HCT116 (cell line): ENCODE data around the gene OR1D2. TPM values are rescaled to one million over a fixed set of nuclear protein-coding genes. Genes with fewer than 3 reads are reported as not detected.
A peak's percentile ranks its signal among the peaks of the same experiment; 100 is the strongest.

Experiments used
- ATAC-seq: fragments of 200-7000 bp; cut with Tn5 transposase; 2 replicates; pipeline ENCODE4 v1.9.1; 2020; ENCODE audit warnings: mild to moderate bottlenecking, moderate library complexity
- BruUV-seq: library from RNA; stranded (reverse); fragments of 400-500 nt; replicated peaks from 2 replicates; lab custom pipeline; 2021; lab: Mats Ljungman, UMichigan
- CTCF ChIA-PET: fragments of 300-600 bp; sonication (Branson Sonifier 250); formaldehyde crosslinking; loops from one replicate; lab custom pipeline; 2021; ENCODE audit warnings: antibody characterized with exemption; lab: Charles Lee
- POLR2A ChIA-PET: fragments of 300-600, 350-600 bp; sonication (Branson Sonifier 250); formaldehyde crosslinking; loops from one replicate; lab custom pipeline; 2021; ENCODE audit warnings: antibody characterized with exemption; lab: Charles Lee
- RAD21 ChIA-PET, 2 experiments: fragments of 300-600 bp; sonication (Branson Sonifier 250); formaldehyde crosslinking; loops; one replicate each; lab custom pipeline; 2023; ENCODE audit warnings: low total read pairs in 2 of 2; ENCODE audit not compliant: uncharacterized antibody in 2 of 2, unreplicated experiment in 2 of 2, low non-redundant PET in 1 of 2; lab: Charles Lee
- DNase-seq: peaks from one replicate; pipeline ENCODE4 v3.0.0-alpha.2; 2010; ENCODE audit warnings: low read depth, low spot score
- H2AFZ ChIP-seq: fragments of 200-600 bp; shearing (Covaris generic), sonication (generic); 2 replicates; pipeline ENCODE4 v1.6.1; 2017; ENCODE audit warnings: low read depth, mixed run types, mixed read lengths, antibody characterized with exemption, low read length; ENCODE audit not compliant: poor library complexity, severe bottlenecking
- H3K27ac ChIP-seq: 2 replicates; pipeline ENCODE4 v1.5.1; 2012; ENCODE audit warnings: low read depth, low read length
- H3K27me3 ChIP-seq: fragments of 200-600 bp; sonication (generic); 2 replicates; pipeline ENCODE4 v1.6.1; 2016; ENCODE audit warnings: mixed run types, low read length, mixed read lengths; ENCODE audit not compliant: insufficient read depth
- H3K36me3 ChIP-seq, 2 experiments: fragments of 200-500 bp in 1 of 2; fragments of 200-600 bp in 1 of 2; sonication (Bioruptor generic) in 1 of 2; sonication (generic) in 1 of 2; 2 replicates each; pipeline versions ENCODE4 v1.5.1 to v1.6.1; 2014 to 2016; ENCODE audit warnings: low read length in 2 of 2, inconsistent platforms in 1 of 2, mixed read lengths in 1 of 2, mixed run types in 1 of 2; ENCODE audit not compliant: insufficient read depth in 2 of 2, control insufficient read depth in 1 of 2
- H3K4me1 ChIP-seq, 2 experiments: fragments of 200-600 bp in 1 of 2; sonication (generic) in 1 of 2; 2 replicates each; pipeline versions ENCODE4 v1.5.1 to v1.6.1; 2012 to 2017; ENCODE audit warnings: low read length in 2 of 2, inconsistent platforms in 1 of 2, mild to moderate bottlenecking in 1 of 2, mixed read lengths in 1 of 2, mixed run types in 1 of 2, moderate library complexity in 1 of 2; ENCODE audit not compliant: insufficient read depth in 2 of 2, control insufficient read depth in 1 of 2
- H3K4me2 ChIP-seq: fragments of 200-600 bp; sonication (generic); 2 replicates; pipeline ENCODE4 v1.6.1; 2017; ENCODE audit warnings: mixed run types, low read length, mixed read lengths
- H3K4me3 ChIP-seq, 2 experiments: fragments of 200-600 bp in 1 of 2; sonication (generic) in 1 of 2; replicated peaks in 1 of 2; 2 replicates each; pipeline ENCODE4 v1.5.1; 2011 to 2016; ENCODE audit warnings: low read length in 2 of 2, control low read depth in 1 of 2, low read depth in 1 of 2, mild to moderate bottlenecking in 1 of 2, mixed read lengths in 1 of 2, mixed run types in 1 of 2
- H3K79me2 ChIP-seq: fragments of 200-600 bp; sonication (generic); 2 replicates; pipeline ENCODE4 v1.6.1; 2017; ENCODE audit warnings: mild to moderate bottlenecking, mixed run types, low read length, moderate library complexity, mixed read lengths; ENCODE audit not compliant: insufficient read depth
- H3K9ac ChIP-seq: fragments of 200-600 bp; sonication (generic); 2 replicates; pipeline ENCODE4 v1.6.1; 2016; ENCODE audit warnings: low read length, mixed read lengths
- H3K9me2 ChIP-seq: fragments of 200-600 bp; sonication (generic), shearing (Covaris generic); 2 replicates; pipeline ENCODE4 v1.6.1; 2017; ENCODE audit warnings: mixed run types, mild to moderate bottlenecking, moderate library complexity; ENCODE audit not compliant: insufficient read depth
- H3K9me3 ChIP-seq, 2 experiments: fragments of 200-500 bp in 1 of 2; fragments of 200-600 bp in 1 of 2; sonication (Bioruptor generic) in 1 of 2; sonication (generic) in 1 of 2; 2 replicates each; pipeline ENCODE4 v1.6.1; 2014 to 2017; ENCODE audit warnings: low read length in 2 of 2, mixed read lengths in 2 of 2, inconsistent platforms in 1 of 2, low read depth in 1 of 2, mild to moderate bottlenecking in 1 of 2, mixed run types in 1 of 2, moderate library complexity in 1 of 2; ENCODE audit not compliant: control insufficient read depth in 1 of 2, insufficient read depth in 1 of 2
- H4K20me1 ChIP-seq: fragments of 200-600 bp; sonication (generic), shearing (Covaris generic); 2 replicates; pipeline ENCODE4 v1.6.1; 2017; ENCODE audit warnings: mixed run types, mild to moderate bottlenecking, moderate library complexity; ENCODE audit not compliant: insufficient read depth
- ATF3 ChIP-seq: IDR thresholded peaks from 2 replicates; pipeline ENCODE4 v1.6.1; 2012
- CTCF ChIP-seq, 3 experiments: fragments of 200-600 bp in 1 of 3; sonication (generic) in 1 of 3; IDR thresholded peaks in 2 of 3; conservative IDR thresholded peaks in 1 of 3; 2 replicates each; pipeline ENCODE4 v1.5.1; 2012 to 2017; ENCODE audit warnings: low read depth in 2 of 3, low read length in 2 of 3, antibody characterized with exemption in 1 of 3, borderline replicate concordance in 1 of 3, control low read depth in 1 of 3, mild to moderate bottlenecking in 1 of 3, mixed read lengths in 1 of 3, mixed run types in 1 of 3, moderate library complexity in 1 of 3; ENCODE audit not compliant: insufficient read depth in 1 of 3
- EGR1 ChIP-seq: IDR thresholded peaks from 2 replicates; pipeline ENCODE4 v1.6.1; 2012; ENCODE audit warnings: low read depth
- REST ChIP-seq: IDR thresholded peaks from 2 replicates; pipeline ENCODE4 v1.6.1; 2012; ENCODE audit warnings: low read depth
- ZNF274 ChIP-seq: fragments of 200-500 bp; sonication (Bioruptor generic); IDR thresholded peaks from 2 replicates; pipeline ENCODE4 v1.6.1; 2014; ENCODE audit warnings: mild to moderate bottlenecking, low read depth, low read length, inconsistent platforms
- intact Hi-C: fragments of 100-400 bp; cut with micrococcal nuclease; formaldehyde crosslinking; loops from 2 replicates; pipeline ENCODE4 v1.10.0; 2022
- total RNA-seq: library from RNA; stranded (reverse); gene quantifications from one replicate; pipeline ENCODE4 v1.2.1, GENCODE V29; 2021; ENCODE audit not compliant: unreplicated experiment

OR1D2 gene
- total RNA-seq, 1 experiment from 2014 or later = not detected

GRCh38 chr17:3048727-3049471, 55.3 kb downstream of the OR1D2 start (continued):
- TF ChIP-seq CTCF (IDR thresholded peaks at IDR 0.05 in 2 of 3, conservative IDR thresholded peaks at IDR 0.05 in 1 of 3; ENCODE audit: borderline replicate concordance in 1 of 3, insufficient read depth in 1 of 3, low read depth in 2 of 3, low read length in 2 of 3) = peak; percentile 50 to 78 (median 74)

GRCh38 chr17:3046753-3047152, 57.5 kb downstream of the OR1D2 start:
- no peaks in the 10 kb centered on the region for H3K79me2 ChIP-seq
- intact Hi-C loops = loop anchor here (5.0 to 10.0 kb wide), 2 partner anchors 488 to 601 kb away; no protein-coding TSS in a partner anchor
- ChIA-PET CTCF (no interaction called here), RAD21 (no interaction called here), POLR2A (no interaction called here)
- DNase-seq (no peak), ATAC-seq (no peak)
- no peaks in the 10 kb centered on the region for H4K20me1 ChIP-seq
- no peak overlapping the region for H3K4me3 ChIP-seq
- no peaks in the 10 kb centered on the region for H3K27me3 ChIP-seq
- TF ChIP-seq EGR1 (no peak), ZNF274 (no peak), REST (no peak), ATF3 (no peak)
- H2AFZ ChIP-seq = no peak overlapping the region
- no peak overlapping the region for H3K9ac ChIP-seq
- H3K27ac ChIP-seq = no peak overlapping the region
- no peaks in the 10 kb centered on the region for H3K9me2 ChIP-seq
- H3K4me1 ChIP-seq = peaks cover 5 to 17% of the 10 kb centered on the region in 2 experiments; a peak in 3 of 4 replicates
- no TSS peak for BruUV-seq
- H3K36me3 ChIP-seq = no peaks in the 10 kb centered on the region
- H3K4me2 ChIP-seq = no peak overlapping the region
- H3K9me3 ChIP-seq = peaks cover 5 to 17% of the 10 kb centered on the region in 2 experiments; a peak in 2 of 4 replicates
